K562 (cell line): ENCODE results near the gene CARD9. TPM values are rescaled to one million over a fixed set of nuclear protein-coding genes. Genes with fewer than 3 reads are reported as not detected.
A peak's percentile ranks its signal among the peaks of the same experiment; 100 is the strongest.

ENCODE experiments used
- BMI1 ChIP-seq: fragments of 150-350 bp; IDR thresholded peaks from 2 replicates; pipeline ENCODE4 v1.6.1; 2014; ENCODE audit warnings: low read length
- CREBBP ChIP-seq: IDR thresholded peaks from one replicate; pipeline ENCODE4 v1.6.1; 2012; ENCODE audit warnings: low read depth, mild to moderate bottlenecking, control low read depth, inconsistent platforms, low read length
- CTBP1 ChIP-seq: fragments of 450-650 bp; IDR thresholded peaks from 2 replicates; pipeline ENCODE4 v1.6.1; 2016; ENCODE audit warnings: borderline replicate concordance
- CXXC5 ChIP-seq: fragments of 250-450 bp; sonication (Bioruptor Pico); IDR thresholded peaks from 2 replicates; pipeline ENCODE4 v1.8.0; 2022; ENCODE audit warnings: inconsistent platforms, mild to moderate bottlenecking, moderate library complexity
- FUS ChIP-seq: fragments of 200-400 bp; formaldehyde crosslinking; optimal IDR thresholded peaks from 2 replicates; pipeline ENCODE3; 2017; ENCODE audit warnings: low read depth, low read length
- GATAD2B ChIP-seq: fragments of 450-650 bp; IDR thresholded peaks from 2 replicates; pipeline ENCODE4 v1.6.1; 2017; ENCODE audit warnings: mild to moderate bottlenecking, borderline replicate concordance
- NRF1 ChIP-seq, 2 experiments: fragments of 450-650 bp; IDR thresholded peaks in 1 of 2; conservative IDR thresholded peaks in 1 of 2; 2 replicates each; pipeline ENCODE4 v1.6.1; 2014; ENCODE audit warnings: mild to moderate bottlenecking in 2 of 2
- RCOR1 ChIP-seq, 2 experiments: IDR thresholded peaks; 2 replicates each; pipeline ENCODE4 v1.6.1; 2012; ENCODE audit warnings: low read depth in 2 of 2, low read length in 2 of 2, borderline replicate concordance in 1 of 2, improper control_type of control experiment in 1 of 2
- SP1 ChIP-seq: sonication (generic); formaldehyde crosslinking; IDR thresholded peaks from 2 replicates; pipeline ENCODE4 v1.8.1; 2022; ENCODE audit warnings: mild to moderate bottlenecking, missing genetic modification reagents
- TEAD1 ChIP-seq, 2 experiments: fragments of 450-650 bp in 1 of 2; sonication (generic) in 1 of 2; formaldehyde crosslinking; IDR thresholded peaks; 2 replicates each; pipeline versions ENCODE4 v1.4.0 to v1.8.0; 2020 to 2022; ENCODE audit warnings: mild to moderate bottlenecking in 2 of 2, missing genetic modification reagents in 1 of 2
- ZBTB1 ChIP-seq: sonication (generic); formaldehyde crosslinking; IDR thresholded peaks from 2 replicates; pipeline ENCODE4 v1.8.1; 2023; ENCODE audit warnings: missing genetic modification reagents, low read depth, mild to moderate bottlenecking, borderline replicate concordance
- ZNF76 ChIP-seq: fragments of 250-450 bp; sonication (Bioruptor Pico); IDR thresholded peaks from 2 replicates; pipeline ENCODE4 v1.4.0; 2020; ENCODE audit warnings: mild to moderate bottlenecking, moderate library complexity, borderline replicate concordance
- polyA plus RNA-seq, 8 experiments: library from polyadenylated mRNA; depleted of rRNA in 4 of 8; stranded (reverse) in 5 of 8; unstranded in 3 of 8; fragments of >200 nt; fragmentation: Nextera tagmentation in 2 of 8; fragmentation: Illumina TruSeq in 1 of 8; extraction: Ambion mirVana in 2 of 8; extraction: Trizol in 1 of 8; gene quantifications; 2 replicates each; pipeline versions ENCODE4 v1.2.1 to v1.2.3, GENCODE V29; 2011 to 2014; ENCODE audit warnings: inconsistent platforms in 1 of 8, missing spikeins in 1 of 8
- total RNA-seq, 7 experiments: library from RNA; depleted of rRNA in 6 of 7; stranded (reverse); fragments of >200 nt in 6 of 7; fragmentation: Illumina TruSeq in 2 of 7; extraction: Trizol in 2 of 7; gene quantifications; 2 replicates each; pipeline versions ENCODE4 v1.2.1 to v1.2.3, GENCODE V29; 2011 to 2021; ENCODE audit warnings: low replicate concordance in 1 of 7
- TF ChIP-seq, protein P1 (sequence below): fragments of 450-650 bp; formaldehyde crosslinking; IDR thresholded peaks from 2 replicates; pipeline ENCODE4 v1.4.0; 2020; ENCODE audit warnings: mild to moderate bottlenecking, mixed read lengths
- TF ChIP-seq, protein P2 (sequence below): IDR thresholded peaks from 3 replicates; pipeline ENCODE4 v1.6.1; 2011; ENCODE audit warnings: borderline replicate concordance, mild to moderate bottlenecking, moderate library complexity; ENCODE audit not compliant: insufficient read length; ENCODE audit errors: extremely low read depth
- TF ChIP-seq, protein P3 (sequence below): fragments of 250-450 bp; sonication (Bioruptor Pico); IDR thresholded peaks from 2 replicates; pipeline ENCODE4 v1.4.0; 2020; ENCODE audit warnings: mild to moderate bottlenecking, moderate library complexity, borderline replicate concordance
- TF ChIP-seq, protein P4 (sequence below), 3 experiments: IDR thresholded peaks in 2 of 3; conservative IDR thresholded peaks in 1 of 3; 2 replicates each; pipeline ENCODE4 v1.5.1; 2011 to 2012; ENCODE audit warnings: low read length in 3 of 3, mild to moderate bottlenecking in 3 of 3, control low read depth in 2 of 3, improper control_type of control experiment in 1 of 3, inconsistent platforms in 1 of 3, low read depth in 1 of 3, mixed read lengths in 1 of 3, moderate library complexity in 1 of 3; ENCODE audit not compliant: insufficient read depth in 2 of 3

The CARD9 gene
- total and polyA plus RNA-seq, 9 of the 15 experiments (the other 6 are each of a cell fraction or from before 2014, with no cell fraction given), result 1.7 to 53.0 (median 9.7) TPM

DNA sequence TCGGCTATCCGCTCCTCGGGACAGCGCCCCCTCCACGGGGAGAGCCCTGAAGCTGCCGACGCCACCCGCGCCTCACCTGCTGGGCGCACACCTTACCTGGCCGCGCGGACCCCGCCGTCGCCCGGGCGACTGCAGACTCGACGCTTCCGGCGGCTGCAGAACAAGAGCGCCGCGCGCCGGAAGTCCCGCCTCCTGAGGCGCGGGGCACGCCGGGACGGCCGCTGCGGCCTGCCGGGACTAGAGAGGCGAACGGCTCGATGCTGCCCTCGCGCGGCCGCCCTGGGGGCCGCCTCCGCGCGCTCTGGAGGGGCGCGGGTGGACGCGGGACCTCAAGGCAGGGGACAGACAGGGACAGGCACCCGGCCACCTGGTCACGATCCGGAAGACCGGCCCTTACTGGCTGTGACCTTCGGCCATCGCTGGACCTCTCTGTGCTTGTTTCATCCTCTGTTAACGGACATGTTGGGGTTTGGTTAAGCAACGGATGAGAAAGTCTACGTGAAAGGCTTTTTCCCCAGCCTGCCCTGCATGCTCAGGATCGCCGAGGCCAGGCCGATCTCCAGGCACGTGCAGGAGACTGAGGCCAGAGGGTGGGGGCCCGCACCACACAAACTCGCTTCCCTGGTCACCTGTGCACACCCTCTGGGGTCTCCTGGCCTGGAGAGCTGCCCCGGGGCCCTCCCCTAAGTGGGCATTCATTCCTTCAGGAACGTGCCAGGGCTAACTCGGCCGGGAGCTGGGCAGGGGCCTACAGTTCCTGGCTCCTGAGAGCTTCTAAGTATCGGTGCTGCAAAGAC lies 26.8 kb upstream of the CARD9 start, which contains the start of gene SNAPC4 (continued):
- TF ChIP-seq ZBTB1 (CRISPR knock-in tag), result 0 out of 2 replicates have a peak, but pooled peaks have one; percentile 11
- peak; percentile 48; the same call in 1 of the 2 replicates for TF ChIP-seq BMI1
- TF ChIP-seq NRF1 (conservative IDR thresholded peaks at IDR 0.05 in 1 of 2, IDR thresholded peaks at IDR 0.05 in 1 of 2), result 0 out of 4 replicates have a peak, but pooled peaks of 1 of the 2 experiments have one; percentile 6
- TF ChIP-seq CXXC5, result peak; percentile 93
- TF ChIP-seq FUS, result peak; percentile 57
- TF ChIP-seq CREBBP, result no peak
- peak in 1 of 2 experiments; percentile 25; a peak in 1 of 4 replicates for TF ChIP-seq RCOR1 (IDR thresholded peaks at IDR 0.05; ENCODE audit: borderline replicate concordance in 1 of 2, low read depth in 2 of 2, low read length in 2 of 2)
- TF ChIP-seq, protein P1, sequence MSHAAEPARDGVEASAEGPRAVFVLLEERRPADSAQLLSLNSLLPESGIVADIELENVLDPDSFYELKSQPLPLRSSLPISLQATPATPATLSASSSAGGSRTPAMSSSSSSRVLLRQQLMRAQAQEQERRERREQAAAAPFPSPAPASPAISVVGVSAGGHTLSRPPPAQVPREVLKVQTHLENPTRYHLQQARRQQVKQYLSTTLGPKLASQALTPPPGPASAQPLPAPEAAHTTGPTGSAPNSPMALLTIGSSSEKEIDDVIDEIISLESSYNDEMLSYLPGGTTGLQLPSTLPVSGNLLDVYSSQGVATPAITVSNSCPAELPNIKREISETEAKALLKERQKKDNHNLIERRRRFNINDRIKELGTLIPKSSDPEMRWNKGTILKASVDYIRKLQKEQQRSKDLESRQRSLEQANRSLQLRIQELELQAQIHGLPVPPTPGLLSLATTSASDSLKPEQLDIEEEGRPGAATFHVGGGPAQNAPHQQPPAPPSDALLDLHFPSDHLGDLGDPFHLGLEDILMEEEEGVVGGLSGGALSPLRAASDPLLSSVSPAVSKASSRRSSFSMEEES (CRISPR knock-in tag), result no peak
- TF ChIP-seq TEAD1 (CRISPR knock-in tag; IDR thresholded peaks at IDR 0.05), result 0 out of 4 replicates have a peak, but pooled peaks of 1 of the 2 experiments have one; percentile 12
- TF ChIP-seq, protein P2, sequence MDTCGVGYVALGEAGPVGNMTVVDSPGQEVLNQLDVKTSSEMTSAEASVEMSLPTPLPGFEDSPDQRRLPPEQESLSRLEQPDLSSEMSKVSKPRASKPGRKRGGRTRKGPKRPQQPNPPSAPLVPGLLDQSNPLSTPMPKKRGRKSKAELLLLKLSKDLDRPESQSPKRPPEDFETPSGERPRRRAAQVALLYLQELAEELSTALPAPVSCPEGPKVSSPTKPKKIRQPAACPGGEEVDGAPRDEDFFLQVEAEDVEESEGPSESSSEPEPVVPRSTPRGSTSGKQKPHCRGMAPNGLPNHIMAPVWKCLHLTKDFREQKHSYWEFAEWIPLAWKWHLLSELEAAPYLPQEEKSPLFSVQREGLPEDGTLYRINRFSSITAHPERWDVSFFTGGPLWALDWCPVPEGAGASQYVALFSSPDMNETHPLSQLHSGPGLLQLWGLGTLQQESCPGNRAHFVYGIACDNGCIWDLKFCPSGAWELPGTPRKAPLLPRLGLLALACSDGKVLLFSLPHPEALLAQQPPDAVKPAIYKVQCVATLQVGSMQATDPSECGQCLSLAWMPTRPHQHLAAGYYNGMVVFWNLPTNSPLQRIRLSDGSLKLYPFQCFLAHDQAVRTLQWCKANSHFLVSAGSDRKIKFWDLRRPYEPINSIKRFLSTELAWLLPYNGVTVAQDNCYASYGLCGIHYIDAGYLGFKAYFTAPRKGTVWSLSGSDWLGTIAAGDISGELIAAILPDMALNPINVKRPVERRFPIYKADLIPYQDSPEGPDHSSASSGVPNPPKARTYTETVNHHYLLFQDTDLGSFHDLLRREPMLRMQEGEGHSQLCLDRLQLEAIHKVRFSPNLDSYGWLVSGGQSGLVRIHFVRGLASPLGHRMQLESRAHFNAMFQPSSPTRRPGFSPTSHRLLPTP, result no peak
- TF ChIP-seq, protein P3, sequence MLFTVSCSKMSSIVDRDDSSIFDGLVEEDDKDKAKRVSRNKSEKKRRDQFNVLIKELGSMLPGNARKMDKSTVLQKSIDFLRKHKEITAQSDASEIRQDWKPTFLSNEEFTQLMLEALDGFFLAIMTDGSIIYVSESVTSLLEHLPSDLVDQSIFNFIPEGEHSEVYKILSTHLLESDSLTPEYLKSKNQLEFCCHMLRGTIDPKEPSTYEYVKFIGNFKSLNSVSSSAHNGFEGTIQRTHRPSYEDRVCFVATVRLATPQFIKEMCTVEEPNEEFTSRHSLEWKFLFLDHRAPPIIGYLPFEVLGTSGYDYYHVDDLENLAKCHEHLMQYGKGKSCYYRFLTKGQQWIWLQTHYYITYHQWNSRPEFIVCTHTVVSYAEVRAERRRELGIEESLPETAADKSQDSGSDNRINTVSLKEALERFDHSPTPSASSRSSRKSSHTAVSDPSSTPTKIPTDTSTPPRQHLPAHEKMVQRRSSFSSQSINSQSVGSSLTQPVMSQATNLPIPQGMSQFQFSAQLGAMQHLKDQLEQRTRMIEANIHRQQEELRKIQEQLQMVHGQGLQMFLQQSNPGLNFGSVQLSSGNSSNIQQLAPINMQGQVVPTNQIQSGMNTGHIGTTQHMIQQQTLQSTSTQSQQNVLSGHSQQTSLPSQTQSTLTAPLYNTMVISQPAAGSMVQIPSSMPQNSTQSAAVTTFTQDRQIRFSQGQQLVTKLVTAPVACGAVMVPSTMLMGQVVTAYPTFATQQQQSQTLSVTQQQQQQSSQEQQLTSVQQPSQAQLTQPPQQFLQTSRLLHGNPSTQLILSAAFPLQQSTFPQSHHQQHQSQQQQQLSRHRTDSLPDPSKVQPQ (CRISPR knock-in tag), result no peak
- TF ChIP-seq, protein P4, sequence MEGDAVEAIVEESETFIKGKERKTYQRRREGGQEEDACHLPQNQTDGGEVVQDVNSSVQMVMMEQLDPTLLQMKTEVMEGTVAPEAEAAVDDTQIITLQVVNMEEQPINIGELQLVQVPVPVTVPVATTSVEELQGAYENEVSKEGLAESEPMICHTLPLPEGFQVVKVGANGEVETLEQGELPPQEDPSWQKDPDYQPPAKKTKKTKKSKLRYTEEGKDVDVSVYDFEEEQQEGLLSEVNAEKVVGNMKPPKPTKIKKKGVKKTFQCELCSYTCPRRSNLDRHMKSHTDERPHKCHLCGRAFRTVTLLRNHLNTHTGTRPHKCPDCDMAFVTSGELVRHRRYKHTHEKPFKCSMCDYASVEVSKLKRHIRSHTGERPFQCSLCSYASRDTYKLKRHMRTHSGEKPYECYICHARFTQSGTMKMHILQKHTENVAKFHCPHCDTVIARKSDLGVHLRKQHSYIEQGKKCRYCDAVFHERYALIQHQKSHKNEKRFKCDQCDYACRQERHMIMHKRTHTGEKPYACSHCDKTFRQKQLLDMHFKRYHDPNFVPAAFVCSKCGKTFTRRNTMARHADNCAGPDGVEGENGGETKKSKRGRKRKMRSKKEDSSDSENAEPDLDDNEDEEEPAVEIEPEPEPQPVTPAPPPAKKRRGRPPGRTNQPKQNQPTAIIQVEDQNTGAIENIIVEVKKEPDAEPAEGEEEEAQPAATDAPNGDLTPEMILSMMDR (IDR thresholded peaks at IDR 0.05 in 2 of 3, conservative IDR thresholded peaks at IDR 0.05 in 1 of 3; ENCODE audit: insufficient read depth in 2 of 3, low read depth in 1 of 3, low read length in 3 of 3), result peak; percentile 92 to 94 (median 93)
- TF ChIP-seq ZNF76 (CRISPR knock-in tag), result 0 out of 2 replicates have a peak, but pooled peaks have one; percentile 53
- TF ChIP-seq GATAD2B, result peak; percentile 77; the same call in 1 of the 2 replicates
- TF ChIP-seq CTBP1, result peak; percentile 80; the same call in 1 of the 2 replicates
- 0 out of 2 replicates have a peak, but pooled peaks have one; percentile 3 for TF ChIP-seq SP1 (CRISPR knock-in tag)
